ENCODE measurements around the gene DOP1B.
"Not testable (repeated sequence)": the region's sequence is repeated elsewhere in the genome, so short reads cannot be mapped to it uniquely, and the experiment has no call there.

DOP1B gene

DNA sequence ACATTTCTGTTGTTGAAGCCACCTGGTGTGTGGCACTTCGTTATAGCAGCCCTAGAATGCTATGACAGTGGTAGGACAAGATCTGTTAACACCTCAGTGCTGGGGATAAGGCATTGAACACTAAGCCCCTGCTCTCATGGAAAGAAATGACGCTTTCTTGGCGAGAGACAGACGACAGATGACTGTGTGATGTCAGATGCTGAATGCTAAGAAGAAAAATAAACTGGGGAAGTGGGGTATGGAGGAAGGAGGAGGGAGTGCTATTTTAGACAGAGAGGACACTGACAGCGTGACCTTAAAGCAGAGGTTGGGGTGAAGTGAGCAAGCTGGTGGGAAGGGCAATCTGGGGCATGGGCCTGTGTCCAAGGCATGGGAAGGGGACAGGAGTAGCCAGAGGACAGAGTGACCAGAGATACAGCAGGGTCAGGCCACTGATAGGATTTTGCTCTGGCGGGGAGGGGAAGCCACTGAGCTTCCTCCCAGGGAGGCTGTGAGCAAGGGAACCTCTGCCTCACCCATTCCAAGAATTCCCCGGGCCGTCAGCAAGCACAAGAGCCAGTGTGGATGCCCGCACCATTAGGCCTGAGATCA, 15.2 kb downstream of the DOP1B start:
- DNase-seq (ENCODE audit: low read depth in 2 of 2): no peak

DNA sequence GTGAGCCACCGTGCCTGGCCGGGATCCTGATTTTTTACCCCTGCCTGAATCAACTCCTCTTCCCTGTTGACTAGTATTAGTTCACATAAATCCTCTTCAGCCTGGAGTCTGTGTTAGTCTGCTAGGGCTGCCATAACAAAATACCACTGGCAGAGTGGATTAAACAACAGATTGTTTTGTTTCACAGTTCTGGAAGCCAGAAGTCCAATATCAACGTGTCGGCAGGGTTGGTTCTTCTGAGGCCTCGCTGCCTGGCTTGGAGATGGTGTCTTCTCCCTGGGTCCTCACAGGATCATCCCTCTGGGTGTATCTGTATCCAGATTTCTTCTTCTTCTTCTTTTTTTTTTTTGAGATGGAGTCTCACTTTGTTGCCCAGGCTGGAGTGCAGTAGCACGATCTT, 18.2 kb downstream of the DOP1B start:
- no peak for DNase-seq (ENCODE audit: low read depth in 2 of 2)

DNA sequence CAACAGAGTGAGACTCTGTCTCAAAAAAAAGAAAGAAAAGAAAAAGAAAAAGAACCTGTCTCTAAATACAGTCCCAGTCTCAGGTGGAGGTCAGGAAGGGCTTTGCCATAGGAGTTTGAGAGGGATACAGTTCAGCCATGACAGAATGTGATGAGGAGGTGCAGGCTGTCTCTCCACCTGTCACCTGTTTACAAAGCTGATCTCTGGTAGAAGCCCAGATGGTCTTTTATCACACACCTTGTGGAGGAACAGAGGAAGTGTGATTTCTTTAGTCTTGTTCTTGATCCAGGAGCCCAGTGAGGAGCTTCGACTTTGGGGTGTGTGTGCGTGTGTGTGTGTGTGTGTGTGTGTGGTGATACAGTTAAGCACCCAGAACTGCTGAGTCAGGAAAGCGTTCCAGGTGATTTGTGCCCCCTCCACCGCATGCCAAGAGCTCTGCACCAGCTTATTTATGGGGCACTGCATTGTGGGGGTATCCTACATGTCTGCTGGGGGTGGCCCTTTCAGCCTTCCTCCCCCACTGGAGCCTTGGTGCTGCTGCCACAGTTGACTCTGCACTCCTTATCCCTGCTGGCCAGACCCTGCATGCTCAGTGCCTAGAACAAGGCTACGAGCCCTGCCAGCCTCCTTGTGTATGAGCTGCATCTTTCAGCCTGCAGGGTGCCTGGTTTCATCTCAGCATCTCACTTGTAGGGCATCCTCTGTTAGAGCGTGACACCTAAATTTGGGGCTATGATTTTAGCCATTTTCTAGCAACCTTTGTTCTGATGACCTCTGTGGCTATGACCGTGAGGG, 19.3 kb downstream of the DOP1B start:
- no peak for DNase-seq (ENCODE audit: low read depth in 2 of 2)

DNA sequence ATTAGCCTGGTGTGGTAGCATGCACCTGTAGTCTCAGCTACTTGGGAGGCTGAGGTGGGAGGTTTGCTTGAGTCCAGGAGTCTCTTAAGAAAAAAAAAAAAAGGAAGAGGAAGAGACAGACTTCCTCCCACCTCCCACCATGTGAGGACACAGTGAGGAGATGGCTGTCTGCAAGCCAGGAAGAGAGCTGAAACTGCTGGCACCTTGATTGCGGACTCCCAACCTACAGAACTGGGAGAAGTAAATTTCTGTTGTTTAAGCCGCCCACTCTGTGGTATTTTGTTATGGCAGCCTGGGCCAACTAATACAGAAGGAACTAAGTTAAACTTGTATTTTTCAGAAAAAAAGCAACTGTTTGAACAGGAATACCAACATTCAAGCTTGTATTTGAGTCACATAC, 21.7 kb downstream of the DOP1B start:
- DNase-seq (ENCODE audit: low read depth in 2 of 2): no peak

DNA sequence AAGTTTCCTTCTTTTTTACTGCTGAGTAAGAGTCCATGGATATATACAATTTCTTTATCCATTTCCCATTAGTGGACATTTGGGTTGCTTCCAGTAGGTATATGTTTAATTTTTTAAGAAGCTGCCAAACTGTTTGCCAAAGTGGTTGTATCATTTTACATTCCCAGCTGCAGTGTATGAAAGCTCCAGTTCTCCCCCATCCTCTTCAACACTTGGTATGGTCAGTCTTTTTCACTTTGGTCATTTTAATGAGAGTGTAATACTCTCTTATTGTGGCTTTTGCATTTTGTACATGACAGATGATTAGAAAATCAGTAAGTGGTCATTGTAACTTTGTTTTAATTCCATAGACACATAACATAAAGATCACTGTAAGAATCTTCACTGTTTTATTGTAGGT, 22.5 kb downstream of the DOP1B start:
- DNase-seq (ENCODE audit: low read depth in 2 of 2): no peak

DNA sequence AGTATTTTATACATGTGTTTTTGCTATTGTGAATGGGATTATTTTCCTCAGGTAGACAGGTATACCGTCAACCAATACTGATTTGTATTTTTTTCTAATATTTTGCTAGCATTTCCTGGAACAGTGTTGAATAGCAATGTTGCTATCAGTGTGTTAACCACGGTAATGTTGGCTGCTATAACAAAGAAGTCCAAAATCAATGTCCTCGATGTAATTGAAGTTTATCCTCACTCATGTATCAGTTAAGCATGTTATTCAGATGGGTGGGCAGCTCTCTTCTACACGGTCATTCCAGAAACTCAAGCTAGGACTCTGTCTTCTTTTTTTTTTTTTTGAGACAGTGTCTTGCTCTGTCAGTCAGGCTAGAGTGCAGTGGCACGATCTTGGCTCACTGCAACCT, 24.3 kb downstream of the DOP1B start:
- no peak for DNase-seq (ENCODE audit: low read depth in 2 of 2)

DNA sequence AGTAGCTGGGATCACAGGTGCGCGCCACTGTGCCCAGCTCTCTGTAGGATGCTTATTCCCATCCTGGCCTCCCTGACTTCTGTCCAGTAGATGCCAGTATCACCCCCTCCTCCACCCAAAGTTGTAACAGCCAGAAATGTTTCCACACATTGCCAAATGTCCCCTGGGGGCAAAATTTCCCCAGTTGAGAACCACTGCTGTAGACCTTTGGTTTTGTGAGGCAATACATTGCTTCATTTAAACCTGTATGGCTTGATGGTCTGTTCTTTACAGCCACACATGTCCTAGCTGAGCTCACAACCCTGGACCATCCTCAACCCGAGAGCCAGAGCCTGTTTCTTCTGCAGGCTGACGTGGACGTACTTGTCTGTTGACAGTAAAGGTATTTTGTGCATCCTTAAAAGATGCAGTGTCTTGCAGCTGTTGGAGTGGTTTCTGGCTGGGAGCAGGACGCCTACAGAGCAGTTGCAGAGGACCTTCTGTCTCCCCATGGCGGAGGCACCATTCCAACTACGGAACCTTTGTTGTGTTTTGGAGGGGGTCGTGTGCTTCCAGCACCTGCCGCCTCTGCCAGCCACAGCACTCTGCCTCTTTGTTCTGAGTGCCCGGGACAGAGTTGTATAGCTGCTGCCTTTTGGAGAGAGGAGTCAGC, 26.6 kb downstream of the DOP1B start:
- DNase-seq (ENCODE audit: low read depth in 2 of 2): no peak

DNA sequence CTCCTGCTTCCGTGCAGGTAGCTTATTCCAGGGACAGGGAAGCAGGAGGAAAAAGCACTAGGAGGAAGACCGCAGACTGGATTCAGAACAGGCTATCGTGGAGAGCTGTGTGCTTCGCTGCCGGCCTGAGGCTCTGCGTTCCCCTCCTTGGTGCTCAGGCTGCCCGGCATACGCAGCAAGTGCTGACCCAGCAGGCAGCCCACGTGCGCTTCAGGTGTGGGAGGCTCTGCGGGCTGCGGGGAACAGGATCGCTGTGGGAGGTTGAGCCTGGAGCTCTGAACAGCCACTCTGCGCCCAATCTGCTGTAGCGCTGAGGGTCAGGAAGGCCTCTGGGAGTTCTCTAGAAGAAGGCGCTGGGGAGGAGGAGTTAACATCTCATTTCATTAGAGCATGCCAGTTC, 27.9 kb downstream of the DOP1B start:
- DNase-seq (ENCODE audit: low read depth in 2 of 2): no peak

DNA sequence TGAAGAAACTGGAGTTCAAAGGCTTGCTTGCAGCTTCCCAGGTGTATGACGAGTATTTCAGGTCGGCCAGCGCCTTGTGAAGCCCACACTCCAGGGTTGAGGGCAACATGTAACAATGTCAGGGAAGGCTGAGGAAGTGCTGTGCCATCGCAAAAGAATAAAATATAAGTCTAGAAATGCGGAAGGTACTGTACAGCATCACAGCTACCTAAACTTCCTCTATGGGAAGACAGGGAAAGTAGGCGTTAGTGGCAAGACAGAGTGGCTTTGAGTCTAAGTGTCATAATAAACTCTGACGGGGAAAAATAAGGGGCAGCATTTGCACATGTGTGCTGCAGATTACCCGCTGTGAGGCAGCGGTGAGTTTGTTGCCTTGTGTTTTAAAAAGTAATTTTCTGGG, 28.9 kb downstream of the DOP1B start:
- no peak for DNase-seq (ENCODE audit: low read depth in 2 of 2)

DNA sequence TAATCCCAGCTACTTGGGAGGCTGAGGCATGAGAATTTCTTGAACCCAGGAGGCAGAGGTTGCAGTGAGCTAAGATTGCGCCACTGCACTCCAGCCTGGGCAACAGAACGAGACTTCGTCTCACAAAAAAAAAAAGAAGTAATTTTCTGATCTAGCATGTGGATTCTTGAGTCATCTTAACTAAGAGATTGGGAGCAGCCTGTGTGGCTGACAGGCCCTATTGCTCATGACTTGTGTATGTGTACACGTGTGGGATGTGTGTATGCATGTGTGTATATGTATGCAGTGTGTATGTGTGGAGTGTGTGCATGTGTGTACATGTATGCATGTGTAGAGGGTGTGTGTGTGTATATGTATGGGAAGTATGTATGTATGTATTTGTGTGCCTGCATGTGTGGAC, 29.5 kb downstream of the DOP1B start:
- no peak for DNase-seq (ENCODE audit: low read depth in 2 of 2)

DNA sequence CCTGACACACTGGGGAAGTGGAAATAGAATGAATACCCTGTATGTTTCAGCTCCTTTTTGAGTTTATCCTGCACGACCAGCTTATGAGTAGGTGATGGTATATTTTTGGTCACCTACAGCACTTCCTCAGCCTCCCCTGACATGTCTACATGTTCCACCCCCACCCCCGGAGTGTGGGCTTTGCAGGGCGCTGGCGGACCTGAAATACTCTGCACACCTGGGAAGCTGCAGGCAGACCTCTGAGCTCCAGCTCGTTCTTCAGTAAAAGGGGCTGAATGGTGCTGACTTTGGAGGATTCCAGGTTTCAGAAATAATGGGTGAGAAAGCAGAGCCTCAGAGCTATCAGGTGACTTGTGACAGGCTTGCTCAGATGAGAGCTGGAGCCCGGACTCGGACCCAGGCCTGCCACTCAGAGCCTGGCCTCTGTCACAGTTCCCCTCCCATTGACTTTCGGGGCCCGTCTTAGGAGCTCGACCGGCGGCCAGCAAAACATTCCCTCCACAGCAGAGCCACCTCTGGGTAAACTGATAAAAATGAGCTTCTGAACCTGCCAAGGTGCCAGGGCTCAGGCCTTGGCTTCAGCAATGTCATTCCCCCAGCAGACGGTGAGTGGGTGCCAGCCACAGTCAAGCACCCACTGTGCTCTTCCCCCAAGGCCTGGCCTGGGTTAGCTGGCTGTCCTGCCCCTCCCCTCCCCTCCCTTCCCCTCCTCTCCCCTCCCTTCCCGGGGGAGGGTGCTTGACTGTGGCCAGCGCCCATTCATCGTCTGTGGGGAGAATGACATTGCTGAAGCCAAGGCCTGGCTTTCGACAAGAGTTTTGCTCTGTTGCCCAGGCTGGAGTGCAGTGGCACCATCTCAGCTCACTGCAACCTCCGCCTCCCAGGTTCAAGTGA, 30.1 kb downstream of the DOP1B start:
- no peak for DNase-seq (ENCODE audit: low read depth in 2 of 2)

DNA sequence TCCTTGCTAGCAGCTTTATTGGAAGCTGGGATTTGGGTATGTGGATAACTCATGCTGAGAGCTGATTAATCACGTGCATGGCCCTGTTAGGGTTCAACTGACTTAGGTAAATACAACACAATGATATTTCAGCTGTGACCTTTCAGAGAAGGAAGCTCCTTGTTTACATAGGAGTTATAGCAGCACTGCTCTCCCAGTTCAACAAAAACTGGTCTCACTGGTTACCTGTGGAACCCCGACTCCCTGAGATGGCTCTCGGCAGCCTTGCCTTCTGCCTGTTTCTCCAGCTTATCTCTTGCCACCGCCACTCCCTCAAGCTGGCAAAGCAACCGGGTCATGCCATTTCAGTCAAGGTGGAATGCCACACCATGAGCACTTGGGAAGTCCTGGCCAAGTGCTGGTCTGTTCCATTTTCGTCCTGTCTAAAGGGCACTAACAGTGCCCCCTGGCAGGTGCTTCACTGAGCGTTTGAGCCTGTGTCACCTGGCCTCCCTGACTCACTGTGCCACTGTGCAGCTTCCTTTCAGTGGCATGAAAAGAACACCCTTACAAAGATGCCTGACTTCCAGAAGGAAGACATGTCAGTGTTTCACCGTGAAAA, 31.6 kb downstream of the DOP1B start:
- DNase-seq (ENCODE audit: low read depth in 2 of 2): no peak

DNA sequence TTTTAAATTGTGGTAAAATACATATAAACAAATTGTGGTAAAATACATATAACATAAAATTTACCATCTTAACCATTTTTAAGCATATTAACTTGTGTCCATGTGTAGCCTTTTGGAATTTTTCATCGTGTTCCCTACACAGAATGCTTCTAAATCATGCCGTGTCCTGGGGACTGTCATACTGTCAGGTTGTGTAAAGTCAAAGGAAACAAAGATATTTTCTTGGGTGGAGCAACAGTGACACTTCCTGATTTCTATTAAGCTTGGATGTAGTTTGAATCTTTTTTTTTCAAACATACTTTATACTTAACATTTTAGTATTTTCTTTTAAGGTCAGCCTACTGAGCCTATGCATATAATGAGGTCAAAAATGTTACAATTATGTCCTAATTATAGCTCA, 32.3 kb downstream of the DOP1B start:
- no peak for DNase-seq (ENCODE audit: low read depth in 2 of 2)

DNA sequence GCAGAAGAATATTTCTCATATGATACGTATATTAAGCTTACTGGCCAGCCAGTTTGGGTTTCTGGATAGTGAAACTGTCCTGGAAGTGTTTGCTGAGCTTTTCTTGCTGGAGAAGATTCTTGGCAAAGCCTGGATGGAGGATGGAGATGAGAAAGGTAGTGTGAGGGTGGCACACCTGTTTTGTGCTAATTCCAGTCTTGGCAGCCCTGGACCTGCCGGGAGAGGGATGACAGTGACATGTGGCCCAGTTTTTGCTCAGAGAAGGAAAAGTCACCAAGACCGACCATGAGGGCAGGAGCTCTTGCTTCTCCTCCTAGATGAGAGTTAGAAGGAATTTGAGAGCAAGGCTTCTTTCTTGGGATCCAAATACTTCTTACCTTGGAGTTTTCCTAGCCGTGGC, 34.1 kb downstream of the DOP1B start:
- no peak for DNase-seq (ENCODE audit: low read depth in 2 of 2)

DNA sequence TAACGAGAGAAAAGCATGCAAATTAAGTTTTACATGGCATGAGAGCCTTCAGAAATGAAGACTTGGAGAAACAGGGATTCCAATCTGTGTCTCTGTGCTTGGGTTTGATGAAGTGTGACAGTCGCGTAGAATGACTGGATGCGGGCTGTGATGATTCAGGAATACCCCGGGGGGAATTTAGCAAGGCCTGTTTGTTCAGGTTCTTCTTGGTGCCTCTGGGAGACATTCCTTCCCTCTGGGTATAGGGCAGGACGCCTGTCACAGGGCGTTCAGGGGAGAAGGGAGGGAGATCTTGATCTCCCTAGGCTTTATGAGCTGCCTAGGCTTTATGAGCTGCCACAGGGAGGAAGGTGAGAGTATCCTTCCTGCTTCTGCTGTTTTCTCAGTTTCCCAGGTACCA, 36.6 kb downstream of the DOP1B start:
- no peak for DNase-seq (ENCODE audit: low read depth in 2 of 2)

DNA sequence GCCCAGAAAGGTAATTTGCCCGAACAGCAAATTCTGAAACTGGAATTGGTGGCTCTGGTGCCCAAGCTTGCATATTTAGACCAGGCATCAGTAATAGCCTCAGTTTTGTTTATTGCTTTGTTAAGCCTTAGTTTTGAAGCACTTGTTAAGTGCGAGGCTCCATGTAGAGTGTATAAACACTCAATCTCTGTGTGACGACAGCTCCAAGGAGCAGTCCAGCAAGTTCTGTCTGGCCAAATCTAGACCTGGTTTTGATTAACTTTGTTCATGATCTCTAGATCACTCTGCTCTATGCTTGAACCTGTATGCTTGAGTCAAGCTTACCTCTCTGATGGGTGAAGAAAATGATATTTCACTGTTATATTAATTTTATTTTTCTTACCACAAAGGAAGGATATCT, 37.4 kb downstream of the DOP1B start:
- DNase-seq (ENCODE audit: low read depth in 2 of 2): no peak

DNA sequence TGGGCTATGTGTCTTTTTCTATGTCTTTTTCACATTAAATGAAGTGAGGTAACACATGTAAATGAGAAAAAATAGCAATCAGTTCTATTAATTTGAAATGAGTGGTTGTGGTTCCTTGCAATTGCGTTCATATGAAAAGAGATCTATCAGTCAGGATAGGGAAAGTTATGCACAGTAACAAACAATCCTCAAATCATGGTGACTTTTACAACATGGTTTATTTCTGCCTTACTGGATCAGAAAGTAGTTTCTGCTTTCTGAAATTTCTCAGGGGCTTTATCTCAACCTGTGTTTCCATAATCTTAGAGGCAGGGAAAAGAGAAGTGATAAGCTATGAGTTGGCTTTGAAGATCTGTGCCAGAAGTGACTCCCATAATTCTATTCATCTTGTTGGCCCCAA, 39.0 kb downstream of the DOP1B start:
- no peak for DNase-seq (ENCODE audit: low read depth in 2 of 2)

DNA sequence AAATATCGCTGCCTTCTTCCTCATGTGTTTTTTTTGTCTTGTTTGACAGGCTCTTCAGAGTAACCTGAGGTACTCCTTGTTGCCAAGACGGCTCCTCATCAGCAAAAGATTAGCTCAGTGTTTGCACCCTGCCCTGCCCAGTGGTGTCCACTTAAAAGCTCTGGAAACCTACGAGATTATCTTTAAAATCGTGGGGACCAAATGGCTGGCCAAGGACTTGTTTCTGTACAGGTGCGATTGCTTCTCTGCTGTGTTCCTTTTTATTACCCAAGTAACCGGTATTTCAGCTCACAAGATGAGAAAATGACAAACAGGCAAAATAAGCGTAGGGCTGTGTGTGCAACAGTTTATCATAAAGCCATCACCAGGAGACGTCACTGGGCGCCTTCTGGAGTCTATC, 42.4 kb downstream of the DOP1B start:
- DNase-seq (ENCODE audit: low read depth in 2 of 2): no peak

DNA sequence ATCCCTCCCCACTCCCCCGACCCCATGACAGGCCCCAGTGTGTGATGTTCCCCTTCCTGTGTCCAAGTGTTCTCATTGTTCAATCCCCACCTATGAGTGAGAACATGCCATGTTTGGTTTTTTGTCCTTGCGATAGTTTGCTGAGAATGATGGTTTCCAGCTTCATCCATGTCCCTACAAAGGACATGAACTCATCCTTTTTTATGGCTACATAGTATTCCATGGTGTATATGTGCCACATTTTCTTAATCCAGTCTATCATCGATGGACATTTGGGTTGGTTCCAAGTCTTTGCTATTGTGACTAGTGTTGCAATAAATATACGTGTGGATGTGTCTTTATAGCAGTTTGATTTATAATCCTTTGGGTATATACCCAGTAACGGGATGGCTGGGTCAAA, 43.0 kb downstream of the DOP1B start:
- not testable (repeated sequence) for DNase-seq (ENCODE audit: low read depth in 2 of 2)

DNA sequence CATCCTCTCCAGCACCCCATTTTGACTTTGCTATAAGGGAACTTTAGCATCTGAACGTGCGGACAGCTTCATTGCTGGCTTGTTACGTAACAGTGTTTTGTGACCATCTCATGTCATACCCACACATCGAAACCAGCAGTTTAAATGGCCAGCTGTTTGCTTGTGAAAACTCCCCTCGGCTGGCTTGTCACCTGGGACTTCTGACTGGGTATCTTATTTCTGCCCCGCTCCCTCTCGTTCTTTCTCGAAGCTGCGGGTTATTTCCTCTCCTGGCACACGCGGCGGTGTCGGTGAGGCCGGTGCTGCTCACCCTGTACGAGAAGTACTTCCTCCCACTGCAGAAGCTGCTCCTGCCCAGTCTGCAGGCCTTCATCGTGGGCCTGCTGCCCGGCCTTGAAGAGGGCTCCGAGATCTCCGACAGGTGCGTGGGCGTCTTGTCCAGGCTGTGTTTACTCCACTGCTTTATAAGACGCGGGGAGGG, 43.5 kb downstream of the DOP1B start:
- no peak for DNase-seq (ENCODE audit: low read depth in 2 of 2)

DNA sequence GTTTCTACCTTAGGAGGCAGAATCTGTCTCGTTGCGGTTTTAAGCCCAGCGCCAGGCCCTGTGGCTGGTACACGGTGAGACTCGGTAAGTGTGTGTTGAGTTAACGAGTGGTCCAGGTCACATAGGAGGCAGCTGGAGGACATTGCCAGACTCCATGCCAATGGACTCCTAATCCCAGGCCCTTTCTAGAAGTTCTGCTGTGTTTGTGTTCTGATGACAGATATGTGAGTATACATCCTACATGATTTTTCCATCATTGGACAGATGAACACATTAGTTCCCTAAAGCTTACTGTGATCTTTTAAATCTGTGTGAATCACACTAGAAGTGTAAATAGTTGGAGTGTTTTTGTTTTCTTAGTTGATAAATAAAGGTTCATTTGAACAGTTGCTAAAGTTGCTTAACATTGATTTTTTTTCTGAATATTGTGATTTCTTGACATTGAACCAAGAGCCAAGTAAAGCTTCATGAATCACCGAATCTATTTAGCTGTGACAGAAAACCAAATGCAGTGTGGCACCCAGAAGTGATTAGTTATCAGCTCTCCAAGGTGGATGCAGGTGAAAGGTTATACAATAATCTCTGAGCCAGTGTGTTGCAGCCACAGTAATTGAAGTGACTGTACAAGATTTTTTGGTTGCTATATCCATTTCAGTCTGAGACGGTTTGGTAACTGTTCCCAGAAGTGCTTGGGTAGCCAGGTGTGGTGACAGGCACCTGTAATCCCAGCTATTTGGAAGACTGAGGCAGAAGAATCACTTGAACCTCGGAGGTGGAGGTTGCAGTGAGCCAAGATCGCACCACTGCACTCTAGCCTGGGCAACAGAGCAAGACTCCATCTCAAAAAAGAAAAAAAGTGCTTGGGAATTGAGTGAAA, 46.3 kb downstream of the DOP1B start:
- DNase-seq (ENCODE audit: low read depth in 2 of 2): no peak

Data from stimulated activated CD8-positive, alpha-beta memory T cell treated with anti-CD3 and anti-CD28 coated beads, Interleukin-7, amount 100 ng/mL, for 4 hours (primary cell).